IMR-90 (cell line): ENCODE measurements around the gene HSD17B10. TPM values are rescaled to one million over a fixed set of nuclear protein-coding genes. Genes with fewer than 3 reads are reported as not detected.

Experiments used
- ATAC-seq: fragments of 200-7000 bp; cut with Tn5 transposase; 2 replicates; pipeline ENCODE4 v1.9.1; 2020; ENCODE audit warnings: low read depth, mild to moderate bottlenecking, moderate library complexity
- BruUV-seq: library from RNA; stranded (reverse); fragments of 400-500 nt; replicated peaks from 2 replicates; lab custom pipeline; 2021; lab: Mats Ljungman, UMichigan
- CTCF ChIA-PET: fragments of 300-600 bp; formaldehyde crosslinking; extraction: SDS; loops from one replicate; lab custom pipeline; 2021; ENCODE audit warnings: antibody characterized with exemption; lab: Yijun Ruan, JAX
- POLR2A ChIA-PET: fragments of 300-600 bp; sonication (Branson Sonifier 250); formaldehyde crosslinking; loops from one replicate; lab custom pipeline; 2022; ENCODE audit warnings: antibody characterized with exemption; ENCODE audit not compliant: unreplicated experiment; lab: Charles Lee
- DNase-seq: peaks from one replicate; pipeline ENCODE4 v3.0.0; 2013
- H2AFZ ChIP-seq: replicated peaks from 2 replicates; pipeline ENCODE3; 2013; ENCODE audit warnings: low read length, mild to moderate bottlenecking; ENCODE audit not compliant: poor library complexity
- H2AK5ac ChIP-seq: 2 replicates; pipeline ENCODE4 v1.6.1; 2013; ENCODE audit warnings: low read depth, low read length, inconsistent platforms
- H2AK9ac ChIP-seq: replicated peaks from 2 replicates; pipeline ENCODE3; 2013; ENCODE audit warnings: mild to moderate bottlenecking, low read depth, low read length, moderate library complexity; ENCODE audit not compliant: poor library complexity
- H2BK120ac ChIP-seq: 2 replicates; pipeline ENCODE4 v1.6.1; 2013; ENCODE audit warnings: low read depth, low read length, inconsistent platforms
- H2BK15ac ChIP-seq: 3 replicates; pipeline ENCODE4 v1.6.1; 2013; ENCODE audit warnings: low read depth, low read length, inconsistent platforms
- H2BK20ac ChIP-seq: 2 replicates; pipeline ENCODE4 v1.6.1; 2013; ENCODE audit warnings: low read depth, mild to moderate bottlenecking, inconsistent platforms, low read length, moderate library complexity
- H2BK5ac ChIP-seq: 2 replicates; pipeline ENCODE4 v1.6.1; 2013; ENCODE audit warnings: mild to moderate bottlenecking, low read depth, low read length, inconsistent platforms; ENCODE audit not compliant: poor library complexity, severe bottlenecking
- H3K14ac ChIP-seq: replicated peaks from 2 replicates; pipeline ENCODE4 v1.6.1; 2013; ENCODE audit warnings: low read depth, low read length, inconsistent platforms
- H3K18ac ChIP-seq: 2 replicates; pipeline ENCODE4 v1.6.1; 2013; ENCODE audit warnings: low read depth, low read length, control low read depth
- H3K23ac ChIP-seq: 2 replicates; pipeline ENCODE4 v1.6.1; 2013; ENCODE audit warnings: low read depth, low read length, inconsistent platforms
- H3K27ac ChIP-seq: 2 replicates; pipeline ENCODE4 v1.5.1; 2013; ENCODE audit warnings: mild to moderate bottlenecking, control low read depth, low read length; ENCODE audit not compliant: insufficient read depth
- H3K27me3 ChIP-seq: 2 replicates; pipeline ENCODE4 v1.6.1; 2013; ENCODE audit warnings: low read length; ENCODE audit not compliant: control insufficient read depth, insufficient read depth
- H3K36me3 ChIP-seq: 2 replicates; pipeline ENCODE4 v1.6.1; 2013; ENCODE audit warnings: low read length, mixed read lengths; ENCODE audit not compliant: control insufficient read depth, insufficient read depth
- H3K4ac ChIP-seq: 2 replicates; pipeline ENCODE4 v1.6.1; 2013; ENCODE audit warnings: low read depth, low read length, inconsistent platforms
- H3K4me1 ChIP-seq: 2 replicates; pipeline ENCODE4 v1.6.1; 2013; ENCODE audit warnings: low read length, mixed read lengths; ENCODE audit not compliant: control insufficient read depth, insufficient read depth
- H3K4me2 ChIP-seq: 2 replicates; pipeline ENCODE4 v1.6.1; 2013; ENCODE audit warnings: low read depth, mild to moderate bottlenecking, control low read depth, low read length, moderate library complexity
- H3K4me3 ChIP-seq: 2 replicates; pipeline ENCODE4 v1.5.1; 2013; ENCODE audit warnings: low read depth, mild to moderate bottlenecking, control low read depth, low read length, moderate library complexity; ENCODE audit not compliant: insufficient read depth
- H3K56ac ChIP-seq: 2 replicates; pipeline ENCODE4 v1.6.1; 2013; ENCODE audit warnings: low read length, inconsistent platforms; ENCODE audit not compliant: insufficient read depth; ENCODE audit errors: extremely low read depth
- H3K79me1 ChIP-seq, 2 experiments: 2 replicates each; pipeline ENCODE4 v1.6.1; 2013; ENCODE audit warnings: low read length in 2 of 2, inconsistent platforms in 1 of 2, low read depth in 1 of 2
- H3K9ac ChIP-seq: 2 replicates; pipeline ENCODE4 v1.6.1; 2013; ENCODE audit warnings: low read depth, low read length, control low read depth
- H3K9me1 ChIP-seq: 2 replicates; pipeline ENCODE4 v1.6.1; 2013; ENCODE audit warnings: low read length, inconsistent platforms; ENCODE audit not compliant: insufficient read depth
- H3K9me3 ChIP-seq: 2 replicates; pipeline ENCODE4 v1.6.1; 2013; ENCODE audit warnings: low read length; ENCODE audit not compliant: control insufficient read depth, insufficient read depth
- H4K20me1 ChIP-seq: 2 replicates; pipeline ENCODE4 v1.6.1; 2013; ENCODE audit warnings: low read length, inconsistent platforms; ENCODE audit not compliant: insufficient read depth
- H4K5ac ChIP-seq: 2 replicates; pipeline ENCODE4 v1.6.1; 2013; ENCODE audit warnings: mild to moderate bottlenecking, low read depth, low read length, control low read depth
- H4K8ac ChIP-seq, 2 experiments: 2 replicates each; pipeline ENCODE4 v1.6.1; 2013; ENCODE audit warnings: low read depth in 2 of 2, low read length in 2 of 2, control low read depth in 1 of 2, inconsistent platforms in 1 of 2
- H4K91ac ChIP-seq: 2 replicates; pipeline ENCODE4 v1.6.1; 2013; ENCODE audit warnings: low read depth, low read length, inconsistent platforms; ENCODE audit not compliant: insufficient read depth
- CEBPB ChIP-seq: IDR thresholded peaks from 2 replicates; pipeline ENCODE4 v1.6.1; 2012; ENCODE audit warnings: low read depth, low read length, improper control_type of control experiment
- CHD1 ChIP-seq: IDR thresholded peaks from 2 replicates; pipeline ENCODE4 v1.6.1; 2012; ENCODE audit warnings: low read depth, low read length, improper control_type of control experiment
- MAFK ChIP-seq: IDR thresholded peaks from 2 replicates; pipeline ENCODE4 v1.6.1; 2012; ENCODE audit warnings: low read depth, low read length, improper control_type of control experiment
- MAZ ChIP-seq: IDR thresholded peaks from 2 replicates; pipeline ENCODE4 v1.6.1; 2012; ENCODE audit warnings: low read depth, mild to moderate bottlenecking, low read length, improper control_type of control experiment, moderate library complexity, borderline replicate concordance
- NFE2L2 ChIP-seq: fragments of 150-350 bp; IDR thresholded peaks from 2 replicates; pipeline ENCODE4 v1.6.1; 2016; ENCODE audit warnings: low read depth, mild to moderate bottlenecking, low read length
- POLR2A ChIP-seq: IDR thresholded peaks from 2 replicates; pipeline ENCODE4 v1.6.1; 2012; ENCODE audit warnings: mild to moderate bottlenecking, low read depth, low read length
- RAD21 ChIP-seq: IDR thresholded peaks from 2 replicates; pipeline ENCODE4 v1.6.1; 2012; ENCODE audit warnings: low read length, improper control_type of control experiment
- RCOR1 ChIP-seq: IDR thresholded peaks from 2 replicates; pipeline ENCODE4 v1.6.1; 2012; ENCODE audit warnings: mild to moderate bottlenecking, low read length, improper control_type of control experiment; ENCODE audit not compliant: insufficient replicate concordance
- WGBS, 2 experiments: methylation state at CpG; one replicate each; pipeline versions ENCODE4 v1.1.5 to v1.1.7; 2013; ENCODE audit warnings: missing lambda C conversion rate in 2 of 2; ENCODE audit not compliant: insufficient read length in 1 of 2; ENCODE audit errors: extremely low coverage in 2 of 2; 5-methylcytosine and 5-hydroxymethylcytosine counted together
- dilution Hi-C: fragments of 300-500 bp; cut with HindIII; formaldehyde crosslinking; loops from one replicate; pipeline ENCODE4 v1.14.3; 2018; ENCODE audit warnings: low sequenced_read_pairs; ENCODE audit not compliant: unreplicated experiment
- in situ Hi-C: fragments of 300-500 bp; cut with MboI; formaldehyde crosslinking; loops from 3 replicates; pipeline ENCODE4 v1.14.3; 2019; ENCODE audit warnings: low sequenced_read_pairs, inconsistent platforms, mixed read lengths
- intact Hi-C: fragments of 100-400 bp; cut with micrococcal nuclease; formaldehyde crosslinking; loops from 2 replicates; pipeline ENCODE4 v1.10.0; 2022
- polyA plus RNA-seq, 3 experiments: library from polyadenylated mRNA; depleted of rRNA; stranded (reverse); fragments of >200 nt; gene quantifications; 2 replicates each; pipeline ENCODE4 v1.2.3, GENCODE V29; 2012; ENCODE audit warnings: low replicate concordance in 1 of 3
- total RNA-seq: library from RNA; depleted of rRNA; stranded (reverse); fragments of >200 nt; gene quantifications from 2 replicates; pipeline ENCODE4 v1.2.3, GENCODE V29; 2012

HSD17B10 gene
- total and polyA plus RNA-seq, 2 of the 4 experiments (the other 2 are of a cell fraction) = 99.8 to 118 TPM

- Histone ChIP-seq H4K8ac (no peak overlapping the region), H3K9ac (no peak overlapping the region), H4K91ac (no peak overlapping the region), H2BK20ac (no peak overlapping the region), H2AK9ac (no peak overlapping the region), H3K27ac (no peak overlapping the region), H4K20me1 (no peaks in the 10 kb centered on the region), H2BK5ac (no peak overlapping the region), H4K5ac (no peak overlapping the region), H2BK15ac (no peak overlapping the region), H3K9me1 (peaks cover 4% of the 10 kb centered on the region; the same call in 1 of the 2 replicates), H2AK5ac (no peak overlapping the region), H3K4me3 (no peak overlapping the region), H3K27me3 (peaks cover 13% of the 10 kb centered on the region), H2BK120ac (no peak overlapping the region), H3K79me1 (peaks cover 0 to 10% of the 10 kb centered on the region in 2 experiments; a peak in 3 of 4 replicates), H3K9me3 (no peaks in the 10 kb centered on the region), H3K14ac (no peak overlapping the region), H3K4me1 (no peaks in the 10 kb centered on the region), H3K36me3 (peaks cover 13% of the 10 kb centered on the region; the same call in 1 of the 2 replicates), H2AFZ (no peak overlapping the region), H3K4ac (no peak overlapping the region), H3K4me2 (no peak overlapping the region), H3K23ac (no peak overlapping the region), H3K18ac (no peak overlapping the region), H3K56ac (no peak overlapping the region)
- ATAC-seq (no peak), DNase-seq (no peak)
- no TSS peak for BruUV-seq
- CTCF ChIA-PET = no interaction called here
- 81% methylated on average over 4 of the region's 9 CpGs; no CpG with 5 or more reads in 1 of the 2 experiments for WGBS, 2 experiments
- dilution Hi-C loops = no loop called here
- in situ Hi-C loops = loop anchor here (5.0 kb wide), 1 partner anchor 118 kb away; no protein-coding TSS in a partner anchor
- intact Hi-C loops = no loop called here
- POLR2A ChIA-PET = no interaction called here
- TF ChIP-seq CEBPB (no peak), CHD1 (no peak), POLR2A (no peak), NFE2L2 (no peak), MAZ (no peak), RCOR1 (no peak), RAD21 (no peak), MAFK (no peak)
Measured at GRCh38 chrX:53430231-53430630, 3.9 kb downstream of the HSD17B10 start.
